ENCODE results near the gene TNFRSF19. TPM values are rescaled to one million over a fixed set of nuclear protein-coding genes. Genes with fewer than 3 reads are reported as not detected.

Gene TNFRSF19
- total RNA-seq, 1 donor from 2014 or later: 19.0 TPM

- DNase-seq (ENCODE audit: low spot score, unreplicated experiment): no peak
- Mint-ChIP-seq H3K27me3 (no peaks in the 10 kb centered on the region), H3K4me1 (ENCODE audit: low read depth) (peaks cover 35% of the 10 kb centered on the region), H3K27ac (no peak overlapping the region), H3K4me3 (ENCODE audit: low read depth) (no peak overlapping the region), H3K36me3 (ENCODE audit: insufficient read depth) (peaks cover 52% of the 10 kb centered on the region), H3K9me3 (ENCODE audit: low read depth) (peaks cover 38% of the 10 kb centered on the region)
- no peak for TF ChIP-seq CTCF (IDR thresholded peaks at IDR 0.05; ENCODE audit: unreplicated experiment)
These were observed 28.2 kb downstream of the TNFRSF19 start for GRCh38 chr13:23598369-23598768.

GRCh38 chr13:23599083-23599925, 29.1 kb downstream of the TNFRSF19 start:
- H3K27me3 Mint-ChIP-seq: no peaks in the 10 kb centered on the region
- peak overlapping the region; percentile 98 for H3K27ac Mint-ChIP-seq
- peaks cover 45% of the 10 kb centered on the region for H3K9me3 Mint-ChIP-seq (ENCODE audit: low read depth)
- DNase-seq (ENCODE audit: low spot score, unreplicated experiment): no peak
- H3K4me1 Mint-ChIP-seq (ENCODE audit: low read depth): peaks cover 35% of the 10 kb centered on the region
- H3K36me3 Mint-ChIP-seq (ENCODE audit: insufficient read depth): peaks cover 53% of the 10 kb centered on the region
- no peak overlapping the region for H3K4me3 Mint-ChIP-seq (ENCODE audit: low read depth)
- peak; percentile 21 for TF ChIP-seq CTCF (IDR thresholded peaks at IDR 0.05; ENCODE audit: unreplicated experiment)

- Mint-ChIP-seq H3K4me1 (ENCODE audit: low read depth) (peaks cover 35% of the 10 kb centered on the region), H3K9me3 (ENCODE audit: low read depth) (peaks cover 46% of the 10 kb centered on the region), H3K27me3 (no peaks in the 10 kb centered on the region), H3K36me3 (ENCODE audit: insufficient read depth) (peaks cover 52% of the 10 kb centered on the region), H3K4me3 (ENCODE audit: low read depth) (no peak overlapping the region), H3K27ac (peak overlapping the region; percentile 98)
- TF ChIP-seq CTCF (IDR thresholded peaks at IDR 0.05; ENCODE audit: unreplicated experiment): no peak
- no peak for DNase-seq (ENCODE audit: low spot score, unreplicated experiment)
These were observed 29.9 kb downstream of the TNFRSF19 start for GRCh38 chr13:23600100-23600499.

- H3K4me1 Mint-ChIP-seq (ENCODE audit: low read depth): peaks cover 35% of the 10 kb centered on the region
- H3K36me3 Mint-ChIP-seq (ENCODE audit: insufficient read depth): peaks cover 48% of the 10 kb centered on the region
- H3K27ac Mint-ChIP-seq: peak overlapping the region; percentile 98
- no peak overlapping the region for H3K4me3 Mint-ChIP-seq (ENCODE audit: low read depth)
- H3K27me3 Mint-ChIP-seq: no peaks in the 10 kb centered on the region
- no peak for TF ChIP-seq CTCF (IDR thresholded peaks at IDR 0.05; ENCODE audit: unreplicated experiment)
- peaks cover 42% of the 10 kb centered on the region for H3K9me3 Mint-ChIP-seq (ENCODE audit: low read depth)
- no peak for DNase-seq (ENCODE audit: low spot score, unreplicated experiment)
These were observed 30.3 kb downstream of the TNFRSF19 start for GRCh38 chr13:23600534-23600933.

- Mint-ChIP-seq H3K9me3 (ENCODE audit: low read depth) (peaks cover 20% of the 10 kb centered on the region), H3K27me3 (no peaks in the 10 kb centered on the region), H3K36me3 (ENCODE audit: insufficient read depth) (peaks cover 25% of the 10 kb centered on the region), H3K4me1 (ENCODE audit: low read depth) (peaks cover 30% of the 10 kb centered on the region), H3K4me3 (ENCODE audit: low read depth) (no peak overlapping the region), H3K27ac (no peak overlapping the region)
- DNase-seq (ENCODE audit: low spot score, unreplicated experiment): no peak
- TF ChIP-seq CTCF (IDR thresholded peaks at IDR 0.05; ENCODE audit: unreplicated experiment): no peak
These were observed 35.6 kb downstream of the TNFRSF19 start for GRCh38 chr13:23605831-23606230.

Data from progenitor cell of endocrine pancreas (in vitro differentiated cells).